Panc1 (cell line): ENCODE data around the gene RIC3. TPM values are rescaled to one million over a fixed set of nuclear protein-coding genes. Genes with fewer than 3 reads are reported as not detected.

Source experiments
- ATAC-seq: fragments of 200-7000 bp; cut with Tn5 transposase; 2 replicates; pipeline ENCODE4 v1.9.1; 2020; ENCODE audit warnings: mild to moderate bottlenecking, moderate library complexity
- BruUV-seq: library from RNA; stranded (reverse); fragments of 400-500 nt; replicated peaks from 2 replicates; lab custom pipeline; 2021; lab: Mats Ljungman, UMichigan
- CTCF ChIA-PET: fragments of 300-600 bp; sonication (Branson Sonifier 250); formaldehyde crosslinking; loops from one replicate; lab custom pipeline; 2022; ENCODE audit warnings: antibody characterized with exemption; lab: Charles Lee
- POLR2A ChIA-PET: fragments of 300-600 bp; sonication (Branson Sonifier 250); formaldehyde crosslinking; loops from one replicate; lab custom pipeline; 2022; ENCODE audit warnings: antibody characterized with exemption; lab: Charles Lee
- DNase-seq: peaks from one replicate; pipeline ENCODE4 v3.0.0-alpha.2; 2010; ENCODE audit warnings: low read depth, low spot score
- H3K27ac ChIP-seq: 2 replicates; pipeline ENCODE4 v1.5.1; 2011; ENCODE audit warnings: mild to moderate bottlenecking, low read length, inconsistent platforms
- H3K27me3 ChIP-seq: fragments of 200-500 bp; sonication (Bioruptor generic); 2 replicates; pipeline ENCODE4 v1.6.0; 2014; ENCODE audit warnings: low read length, inconsistent platforms; ENCODE audit not compliant: control insufficient read depth, insufficient read depth
- H3K36me3 ChIP-seq: fragments of 200-500 bp; sonication (Bioruptor generic); 2 replicates; pipeline ENCODE4 v1.5.1; 2014; ENCODE audit warnings: inconsistent platforms, mild to moderate bottlenecking, low read length, moderate library complexity; ENCODE audit not compliant: control insufficient read depth, insufficient read depth
- H3K4me1 ChIP-seq: 2 replicates; pipeline ENCODE4 v1.5.1; 2011; ENCODE audit warnings: inconsistent platforms, mild to moderate bottlenecking, low read length, moderate library complexity; ENCODE audit not compliant: control insufficient read depth, insufficient read depth
- H3K4me3 ChIP-seq, 2 experiments: 2 replicates each; pipeline ENCODE4 v1.5.1; 2011 to 2012; ENCODE audit warnings: low read depth in 2 of 2, low read length in 2 of 2, mild to moderate bottlenecking in 2 of 2, inconsistent platforms in 1 of 2, moderate library complexity in 1 of 2
- H3K9me3 ChIP-seq: fragments of 200-500 bp; sonication (Bioruptor generic); 2 replicates; pipeline ENCODE4 v1.5.1; 2014; ENCODE audit warnings: low read depth, mild to moderate bottlenecking, inconsistent platforms, low read length, moderate library complexity; ENCODE audit not compliant: control insufficient read depth, insufficient read depth
- CTCF ChIP-seq: fragments of 450-650 bp; IDR thresholded peaks from 2 replicates; pipeline ENCODE4 v1.5.1; 2017; ENCODE audit warnings: mild to moderate bottlenecking
- POLR2AphosphoS5 ChIP-seq: IDR thresholded peaks from 2 replicates; pipeline ENCODE4 v1.6.1; 2012; ENCODE audit warnings: mild to moderate bottlenecking, low read depth, low read length, moderate library complexity
- REST ChIP-seq, 2 experiments: IDR thresholded peaks; 2 replicates each; pipeline ENCODE4 v1.6.1; 2011 to 2012; ENCODE audit warnings: low read depth in 2 of 2, control low read depth in 1 of 2, low read length in 1 of 2, mild to moderate bottlenecking in 1 of 2, moderate library complexity in 1 of 2; ENCODE audit not compliant: insufficient read depth in 1 of 2
- SIN3A ChIP-seq: IDR thresholded peaks from 2 replicates; pipeline ENCODE4 v1.6.1; 2012; ENCODE audit warnings: low read depth, mild to moderate bottlenecking, low read length, moderate library complexity, borderline replicate concordance; ENCODE audit not compliant: insufficient read depth
- TCF7L2 ChIP-seq: IDR thresholded peaks from 2 replicates; pipeline ENCODE4 v1.6.1; 2011; ENCODE audit warnings: mild to moderate bottlenecking, low read depth, low read length, inconsistent platforms
- in situ Hi-C: cut with HindIII; loops from 2 replicates; pipeline ENCODE4 v1.10.0; 2016; ENCODE audit warnings: low sequenced_read_pairs, low pct_unique_long_range_greater_than_20kb
- intact Hi-C: fragments of 100-400 bp; cut with micrococcal nuclease; formaldehyde crosslinking; loops from one replicate; pipeline ENCODE4 v1.10.0; 2022; ENCODE audit not compliant: unreplicated experiment
- total RNA-seq: library from RNA; stranded (reverse); gene quantifications from one replicate; pipeline ENCODE4 v1.2.1, GENCODE V29; 2021; ENCODE audit not compliant: unreplicated experiment

RIC3 gene
- total RNA-seq, 1 experiment from 2014 or later, result 4.2 TPM

GRCh38 chr11:8178297-8178696 is 9.5 kb upstream of the RIC3 start:
- in situ Hi-C loops (no loop called here), intact Hi-C loops (no loop called here)

GRCh38 chr11:8177136-8177535 is 8.3 kb upstream of the RIC3 start:
- Histone ChIP-seq H3K27me3 (peaks cover 20% of the 10 kb centered on the region), H3K4me1 (no peaks in the 10 kb centered on the region), H3K4me3 (no peak overlapping the region), H3K27ac (no peak overlapping the region), H3K9me3 (no peaks in the 10 kb centered on the region), H3K36me3 (no peaks in the 10 kb centered on the region)
- ChIA-PET POLR2A (no interaction called here), CTCF (no interaction called here)
- TF ChIP-seq SIN3A, result no peak
- TF ChIP-seq REST (IDR thresholded peaks at IDR 0.05; ENCODE audit: insufficient read depth in 1 of 2, low read depth in 2 of 2, low read length in 1 of 2), result no peak
- no peak for TF ChIP-seq TCF7L2
- no peak for TF ChIP-seq POLR2AphosphoS5
- no peak for TF ChIP-seq CTCF
- BruUV-seq, result no TSS peak
- DNase-seq (no peak), ATAC-seq (no peak)
- intact Hi-C loops (no loop called here), in situ Hi-C loops (no loop called here)

More at GRCh38 chr11:8178297-8178696, 9.5 kb upstream of the RIC3 start:
- Histone ChIP-seq H3K27me3 (peaks cover 20% of the 10 kb centered on the region), H3K36me3 (no peaks in the 10 kb centered on the region), H3K4me3 (no peak overlapping the region), H3K4me1 (no peaks in the 10 kb centered on the region), H3K9me3 (no peaks in the 10 kb centered on the region), H3K27ac (no peak overlapping the region)
- ChIA-PET POLR2A (interaction anchor here (0.5 to 0.6 kb wide), 3 partner anchors 56 to 842 kb away, joined by 3 to 11 read pairs (median 4); no protein-coding TSS in a partner anchor), CTCF (interaction anchor here (0.5 to 1.3 kb wide), 2 partner anchors 15 to 621 kb away, joined by 3 to 4 read pairs; no protein-coding TSS in a partner anchor)
- ATAC-seq (no peak), DNase-seq (no peak)
- TF ChIP-seq POLR2AphosphoS5 (no peak), REST (IDR thresholded peaks at IDR 0.05; ENCODE audit: insufficient read depth in 1 of 2, low read depth in 2 of 2, low read length in 1 of 2) (no peak), SIN3A (no peak), CTCF (no peak), TCF7L2 (no peak)
- no TSS peak for BruUV-seq
